OCI-LY3 (cell line): ENCODE data around the gene FBXO47.

ENCODE experiments used
- H2AFZ ChIP-seq: fragments of 200-600, 300-600 bp; shearing (Covaris generic); 2 replicates; pipeline ENCODE4 v1.6.0; 2014; ENCODE audit warnings: antibody characterized with exemption, low read depth, low read length
- H3K27ac ChIP-seq: fragments of 200-600, 300-600 bp; sonication (generic); 2 replicates; pipeline ENCODE4 v1.5.1; 2014; ENCODE audit warnings: mild to moderate bottlenecking, low read length, moderate library complexity, mixed read lengths
- H3K27me3 ChIP-seq: fragments of 200-600, 300-600 bp; sonication (generic); 2 replicates; pipeline ENCODE4 v1.6.1; 2014; ENCODE audit warnings: low read depth, low read length, mixed read lengths
- H3K36me3 ChIP-seq: fragments of 200-600, 300-600 bp; sonication (generic); replicated peaks from 2 replicates; pipeline ENCODE3; 2014; ENCODE audit warnings: low read depth, low read length, mixed read lengths
- H3K4me1 ChIP-seq: fragments of 300-600, 200-600 bp; sonication (generic); 2 replicates; pipeline ENCODE4 v1.6.1; 2014; ENCODE audit warnings: low read length, mixed read lengths
- H3K4me2 ChIP-seq: fragments of 200-600, 300-600 bp; sonication (generic); 2 replicates; pipeline ENCODE4 v1.6.1; 2014; ENCODE audit warnings: low read length, mixed read lengths
- H3K4me3 ChIP-seq: fragments of 300-600, 200-600 bp; sonication (generic); 2 replicates; pipeline ENCODE4 v1.5.1; 2014; ENCODE audit warnings: antibody characterized with exemption, mild to moderate bottlenecking, low read length, moderate library complexity
- H3K79me2 ChIP-seq: fragments of 300-600, 200-600 bp; shearing (Covaris generic); 2 replicates; pipeline ENCODE4 v1.6.1; 2014; ENCODE audit warnings: mild to moderate bottlenecking, low read length, mixed read lengths
- H3K9ac ChIP-seq: fragments of 300-600, 200-600 bp; shearing (Covaris generic); 2 replicates; pipeline ENCODE4 v1.6.0; 2014; ENCODE audit warnings: mild to moderate bottlenecking, low read length, moderate library complexity
- H3K9me3 ChIP-seq: fragments of 200-600, 300-600 bp; shearing (Covaris generic); 2 replicates; pipeline ENCODE4 v1.6.1; 2014; ENCODE audit warnings: low read length, mixed read lengths; ENCODE audit not compliant: insufficient read depth
- H4K20me1 ChIP-seq: fragments of 200-600, 300-600 bp; sonication (generic); 2 replicates; pipeline ENCODE4 v1.6.1; 2016; ENCODE audit warnings: low read length, mixed read lengths; ENCODE audit not compliant: insufficient read depth
- CTCF ChIP-seq: fragments of 200-600, 300-600 bp; sonication (generic); IDR thresholded peaks from 2 replicates; pipeline ENCODE4 v1.5.1; 2014; ENCODE audit warnings: antibody characterized with exemption, low read length, low read depth
- EZH2phosphoT487 ChIP-seq: fragments of 200-600 bp; shearing (Covaris generic); IDR thresholded peaks from 2 replicates; pipeline ENCODE4 v1.6.1; 2018; ENCODE audit warnings: antibody characterized with exemption, mixed run types, low read depth

FBXO47 gene

GRCh38 chr17:39014044-39014794 is 47.0 kb upstream of the FBXO47 start:
- Histone ChIP-seq H3K4me3 (no peak overlapping the region), H3K79me2 (no peaks in the 10 kb centered on the region), H3K36me3 (no peaks in the 10 kb centered on the region), H4K20me1 (peaks cover 9% of the 10 kb centered on the region; the same call in 1 of the 2 replicates), H3K27ac (no peak overlapping the region), H2AFZ (no peak overlapping the region), H3K9me3 (no peaks in the 10 kb centered on the region), H3K27me3 (peaks cover 44% of the 10 kb centered on the region), H3K9ac (no peak overlapping the region), H3K4me2 (no peak overlapping the region), H3K4me1 (peaks cover 21% of the 10 kb centered on the region)
- TF ChIP-seq CTCF: no peak
- no peak for TF ChIP-seq EZH2phosphoT487

DNA sequence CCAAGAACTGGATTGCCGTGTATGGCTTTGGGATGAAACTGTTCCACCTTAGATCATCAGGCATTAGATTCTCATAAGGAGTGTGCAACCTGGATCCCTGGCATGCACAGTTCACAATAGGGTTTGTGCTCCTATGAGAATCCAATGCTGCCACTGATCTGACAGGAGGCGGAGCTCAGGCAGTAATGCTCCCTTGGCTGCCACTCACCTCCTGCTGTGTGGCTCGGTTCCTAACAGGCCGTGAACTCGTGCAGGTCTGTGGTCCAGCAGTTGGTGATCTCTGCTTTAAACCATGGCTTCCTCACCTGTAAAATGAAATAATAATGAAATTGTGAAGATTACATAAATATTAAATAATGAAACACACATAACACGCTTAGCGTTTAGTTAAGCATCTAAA is 45.5 kb upstream of the FBXO47 start:
- H3K27ac ChIP-seq: no peak overlapping the region
- H3K27me3 ChIP-seq: peaks cover 51% of the 10 kb centered on the region
- peaks cover 6% of the 10 kb centered on the region for H3K4me1 ChIP-seq
- H4K20me1 ChIP-seq: no peaks in the 10 kb centered on the region
- no peaks in the 10 kb centered on the region for H3K79me2 ChIP-seq
- H3K4me3 ChIP-seq: no peak overlapping the region
- no peak overlapping the region for H2AFZ ChIP-seq
- no peaks in the 10 kb centered on the region for H3K9me3 ChIP-seq
- H3K4me2 ChIP-seq: no peak overlapping the region
- no peak for TF ChIP-seq EZH2phosphoT487
- H3K36me3 ChIP-seq: no peaks in the 10 kb centered on the region
- H3K9ac ChIP-seq: no peak overlapping the region

GRCh38 chr17:39011907-39012468 is 44.8 kb upstream of the FBXO47 start:
- Histone ChIP-seq H3K36me3 (no peaks in the 10 kb centered on the region), H3K9ac (no peak overlapping the region), H3K79me2 (no peaks in the 10 kb centered on the region), H4K20me1 (no peaks in the 10 kb centered on the region), H3K4me1 (no peaks in the 10 kb centered on the region; the same call in 1 of the 2 replicates), H3K4me3 (no peak overlapping the region), H3K9me3 (no peaks in the 10 kb centered on the region), H3K27ac (no peak overlapping the region), H3K4me2 (no peak overlapping the region), H2AFZ (no peak overlapping the region), H3K27me3 (peaks cover 46% of the 10 kb centered on the region)
- TF ChIP-seq CTCF (no peak), EZH2phosphoT487 (no peak)

DNA sequence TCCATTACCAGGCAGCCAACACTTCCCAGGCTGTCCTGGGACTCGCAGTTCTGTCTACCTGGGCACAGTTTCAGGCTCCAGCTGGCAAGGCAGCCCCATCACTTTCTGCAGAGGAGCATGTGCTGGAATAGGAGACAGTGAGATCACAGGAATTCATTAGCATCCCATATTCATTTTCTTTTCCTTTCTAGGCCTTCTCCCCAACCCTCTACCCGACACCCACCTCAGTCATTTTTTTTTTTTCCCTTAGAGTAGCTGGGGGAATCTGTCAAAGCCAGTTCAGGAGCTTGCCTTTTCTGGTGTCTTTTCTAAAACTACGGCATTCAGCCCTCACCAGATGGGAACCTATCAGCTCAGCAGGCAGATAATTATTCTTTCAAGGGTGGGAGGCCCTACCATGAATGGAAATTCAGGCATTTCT is 42.4 kb upstream of the FBXO47 start:
- no peaks in the 10 kb centered on the region for H3K9me3 ChIP-seq
- H3K27ac ChIP-seq: no peak overlapping the region
- peaks cover 37% of the 10 kb centered on the region for H3K27me3 ChIP-seq
- H3K79me2 ChIP-seq: no peaks in the 10 kb centered on the region
- H2AFZ ChIP-seq: no peak overlapping the region
- no peaks in the 10 kb centered on the region for H4K20me1 ChIP-seq
- H3K4me1 ChIP-seq: no peaks in the 10 kb centered on the region
- H3K4me3 ChIP-seq: no peak overlapping the region
- TF ChIP-seq EZH2phosphoT487 (no peak), CTCF (no peak)
- no peak overlapping the region for H3K9ac ChIP-seq
- no peaks in the 10 kb centered on the region for H3K36me3 ChIP-seq
- no peak overlapping the region for H3K4me2 ChIP-seq
